PC-3 (cell line): ENCODE measurements around the gene RELL1.

Source experiments
- CTCF ChIP-seq: fragments of 300-600 bp; sonication (generic); conservative IDR thresholded peaks from 2 replicates; pipeline ENCODE4 v1.5.1; 2017; ENCODE audit warnings: antibody characterized with exemption, low read depth, mild to moderate bottlenecking, low read length
- EZH2 ChIP-seq: fragments of 300-600 bp; sonication (generic); IDR thresholded peaks from one replicate; pipeline ENCODE4 v1.6.1; 2017; ENCODE audit warnings: antibody characterized with exemption, mild to moderate bottlenecking, low read length; ENCODE audit not compliant: unreplicated experiment

DNA sequence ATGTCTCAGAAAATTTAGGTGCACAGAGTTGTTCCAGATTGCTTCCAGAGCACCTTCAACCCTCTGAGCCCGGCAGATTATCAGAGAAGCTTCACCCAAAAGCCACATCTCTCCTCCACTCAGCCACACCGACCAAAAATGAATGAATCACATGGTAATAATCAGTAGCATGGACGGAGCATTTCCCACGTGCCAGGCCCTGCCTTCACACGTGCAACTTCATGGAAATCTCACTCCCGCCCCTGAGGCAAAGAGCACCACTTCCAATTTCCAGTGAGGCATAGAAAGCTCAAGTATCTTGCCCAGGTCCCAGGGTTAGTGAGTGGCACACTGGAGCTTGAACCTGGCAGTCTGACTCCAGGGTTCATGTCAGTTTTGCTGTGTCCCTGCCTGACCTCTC, 56.5 kb downstream of the RELL1 start:
- TF ChIP-seq EZH2 = no peak
- no peak for TF ChIP-seq CTCF
